K562 (cell line): Measurements from ENCODE around the gene AHCYL1. TPM values are rescaled to one million over a fixed set of nuclear protein-coding genes. Genes with fewer than 3 reads are reported as not detected.

Experiments used
- ATAC-seq: fragments of 200-7000 bp; cut with Tn5 transposase; 3 replicates; pipeline ENCODE4 v1.9.1; 2020; ENCODE audit warnings: moderate library complexity
- BruUV-seq: library from RNA; stranded (reverse); fragments of 400-500 nt; replicated peaks from 2 replicates; lab custom pipeline; 2021; lab: Mats Ljungman, UMichigan
- CTCF ChIA-PET: fragments of 300-600 bp; formaldehyde crosslinking; extraction: SDS; loops from one replicate; lab custom pipeline; 2021; ENCODE audit warnings: low intra/inter-chr PET ratio; lab: Yijun Ruan, JAX
- POLR2A ChIA-PET: fragments of 300-600, 350-650 bp; sonication (Branson Sonifier 250); formaldehyde crosslinking; extraction: SDS; loops from one replicate; lab custom pipeline; 2021; ENCODE audit warnings: antibody characterized with exemption, inconsistent platforms; lab: Yijun Ruan, JAX
- DNase-seq, 4 experiments: peaks; one replicate each; pipeline versions ENCODE4 v3.0.0 to v3.0.0-alpha.2; 2011 to 2018; ENCODE audit warnings: low spot score in 3 of 4, mixed read lengths in 3 of 4; ENCODE audit errors: extremely low read depth in 1 of 4
- FAIRE-seq: peaks from 2 replicates; lab custom pipeline; 2011; peaks lifted over from hg19 to GRCh38; lab: Jason Lieb, UNC
- H2AFZ ChIP-seq: 2 replicates; pipeline ENCODE4 v1.6.0; 2011; ENCODE audit warnings: low read depth, low read length, control low read depth, inconsistent platforms
- H3K27ac ChIP-seq: fragments of 200-600 bp; 3 replicates; pipeline ENCODE4 v1.8.0; 2011; ENCODE audit warnings: low read depth, mild to moderate bottlenecking, control low read depth, inconsistent platforms, low read length, moderate library complexity, mixed read lengths; ENCODE audit errors: extremely low read depth
- H3K27me3 ChIP-seq, 2 experiments: fragments of 300-600 bp in 1 of 2; 2 replicates in 1 of 2; 3 replicates in 1 of 2; pipeline versions ENCODE4 v1.6.0 to v1.8.0; 2011; ENCODE audit warnings: inconsistent platforms in 2 of 2, low read length in 2 of 2, mild to moderate bottlenecking in 1 of 2, mixed read lengths in 1 of 2, moderate library complexity in 1 of 2; ENCODE audit not compliant: control insufficient read depth in 2 of 2, insufficient read depth in 2 of 2
- H3K36me3 ChIP-seq: fragments of 300-600 bp; 3 replicates; pipeline ENCODE4 v1.8.0; 2011; ENCODE audit warnings: mild to moderate bottlenecking, low read length, inconsistent platforms; ENCODE audit not compliant: control insufficient read depth, insufficient read depth
- H3K4me1 ChIP-seq, 2 experiments: fragments of 200-600 bp in 1 of 2; replicated peaks in 1 of 2; 2 replicates in 1 of 2; 3 replicates in 1 of 2; pipeline versions ENCODE4 v1.5.1 to v1.8.0; 2011; ENCODE audit warnings: inconsistent platforms in 2 of 2, low read length in 2 of 2, mild to moderate bottlenecking in 1 of 2, mixed read lengths in 1 of 2, moderate library complexity in 1 of 2; ENCODE audit not compliant: control insufficient read depth in 2 of 2, insufficient read depth in 2 of 2
- H3K4me2 ChIP-seq: 2 replicates; pipeline ENCODE4 v1.6.1; 2011; ENCODE audit warnings: low read length, control low read depth, inconsistent platforms, mixed read lengths; ENCODE audit not compliant: insufficient read depth
- H3K4me3 ChIP-seq: fragments of 200-600 bp; sonication (generic), shearing (Covaris generic); 2 replicates; pipeline ENCODE4 v1.5.1; 2016; ENCODE audit warnings: control low read depth, inconsistent platforms
- H3K79me2 ChIP-seq: fragments of 200-600 bp; 3 replicates; pipeline ENCODE4 v1.8.0; 2011; ENCODE audit warnings: low read length, inconsistent platforms; ENCODE audit not compliant: control insufficient read depth, insufficient read depth
- H3K9ac ChIP-seq, 2 experiments: 2 replicates each; pipeline versions ENCODE4 v1.6.0 to v1.6.1; 2011; ENCODE audit warnings: low read depth in 2 of 2, low read length in 2 of 2, control low read depth in 1 of 2, inconsistent platforms in 1 of 2, mild to moderate bottlenecking in 1 of 2, mixed read lengths in 1 of 2; ENCODE audit not compliant: insufficient read depth in 1 of 2
- H3K9me1 ChIP-seq: one replicate; pipeline ENCODE4 v1.6.0; 2011; ENCODE audit warnings: inconsistent platforms, mild to moderate bottlenecking, low read length, moderate library complexity; ENCODE audit not compliant: control insufficient read depth, insufficient read depth
- H3K9me3 ChIP-seq: replicated peaks from 2 replicates; pipeline ENCODE4 v1.5.1; 2011; ENCODE audit warnings: low read depth, low read length, inconsistent platforms; ENCODE audit not compliant: control insufficient read depth, insufficient read depth
- H4K20me1 ChIP-seq: replicated peaks from 2 replicates; pipeline ENCODE4 v1.6.1; 2011; ENCODE audit warnings: low read length, inconsistent platforms, mixed read lengths; ENCODE audit not compliant: control insufficient read depth, insufficient read depth
- ETV5 ChIP-seq: sonication (generic); formaldehyde crosslinking; IDR thresholded peaks from 2 replicates; pipeline ENCODE4 v1.4.0; 2020; ENCODE audit warnings: low read depth, mild to moderate bottlenecking, missing genetic modification reagents
- FOXM1 ChIP-seq, 2 experiments: fragments of 450-650 bp in 1 of 2; sonication (generic) in 1 of 2; formaldehyde crosslinking in 1 of 2; IDR thresholded peaks; 2 replicates each; pipeline versions ENCODE4 v1.6.1 to v1.9.0; 2017 to 2022; ENCODE audit warnings: low read depth in 2 of 2, mild to moderate bottlenecking in 2 of 2, missing genetic modification reagents in 1 of 2, moderate library complexity in 1 of 2
- HCFC1 ChIP-seq: IDR thresholded peaks from 2 replicates; pipeline ENCODE4 v1.6.1; 2012; ENCODE audit warnings: low read depth, low read length, improper control_type of control experiment
- HDAC2 ChIP-seq: fragments of 450-650 bp; IDR thresholded peaks from 2 replicates; pipeline ENCODE4 v1.6.1; 2016; ENCODE audit warnings: mild to moderate bottlenecking
- KLF13 ChIP-seq: fragments of 450-650 bp; IDR thresholded peaks from 2 replicates; pipeline ENCODE4 v1.6.1; 2016; ENCODE audit warnings: missing genetic modification characterization, low read depth, mild to moderate bottlenecking, missing compliant biosample characterization, moderate library complexity, borderline replicate concordance
- POLR2A ChIP-seq: fragments of 450-650 bp; conservative IDR thresholded peaks from 2 replicates; pipeline ENCODE4 v1.6.1; 2016
- POU5F1 ChIP-seq: fragments of 150-350 bp; IDR thresholded peaks from 2 replicates; pipeline ENCODE4 v1.6.1; 2014; ENCODE audit warnings: borderline replicate concordance, low read length, low read depth, mild to moderate bottlenecking; ENCODE audit not compliant: partially characterized antibody
- SMARCC2 ChIP-seq: fragments of 450-650 bp; IDR thresholded peaks from 2 replicates; pipeline ENCODE4 v1.6.1; 2017; ENCODE audit warnings: antibody characterized with exemption, moderate library complexity, mild to moderate bottlenecking, low read depth
- ZBTB7A ChIP-seq: IDR thresholded peaks from 2 replicates; pipeline ENCODE4 v1.6.1; 2011; ENCODE audit warnings: low read depth, mild to moderate bottlenecking, low read length, moderate library complexity, borderline replicate concordance; ENCODE audit not compliant: control insufficient read depth
- ZFP1 ChIP-seq: fragments of 450-650 bp; formaldehyde crosslinking; IDR thresholded peaks from 2 replicates; pipeline ENCODE4 v1.4.0; 2020; ENCODE audit warnings: mild to moderate bottlenecking, mixed read lengths
- ZNF707 ChIP-seq: fragments of 250-450 bp; sonication (Bioruptor Pico); conservative IDR thresholded peaks from 2 replicates; pipeline ENCODE4 v1.8.0; 2022; ENCODE audit warnings: inconsistent platforms, mild to moderate bottlenecking, moderate library complexity
- WGBS: fragments of 100-300 bp; shearing (Covaris generic); methylation state at CpG from one replicate; pipeline ENCODE4 v1.1.6; 2016; ENCODE audit warnings: low coverage, mixed read lengths; ENCODE audit not compliant: insufficient coverage; ENCODE audit errors: missing lambda C conversion rate; 5-methylcytosine and 5-hydroxymethylcytosine counted together
- in situ Hi-C: fragments of 300-500 bp; cut with MboI; formaldehyde crosslinking; loops from 4 replicates; pipeline ENCODE4 v1.15.0; 2018; ENCODE audit warnings: inconsistent platforms, mixed read lengths
- intact Hi-C: fragments of 100-400 bp; cut with micrococcal nuclease; formaldehyde crosslinking; loops from 2 replicates; pipeline ENCODE4 v1.14.2; 2022
- polyA plus RNA-seq, 8 experiments: library from polyadenylated mRNA; depleted of rRNA in 4 of 8; stranded (reverse) in 5 of 8; unstranded in 3 of 8; fragments of >200 nt; fragmentation: Nextera tagmentation in 2 of 8; fragmentation: Illumina TruSeq in 1 of 8; extraction: Ambion mirVana in 2 of 8; extraction: Trizol in 1 of 8; gene quantifications; 2 replicates each; pipeline versions ENCODE4 v1.2.1 to v1.2.3, GENCODE V29; 2011 to 2014; ENCODE audit warnings: inconsistent platforms in 1 of 8, missing spikeins in 1 of 8
- total RNA-seq, 7 experiments: library from RNA; depleted of rRNA in 6 of 7; stranded (reverse); fragments of >200 nt in 6 of 7; fragmentation: Illumina TruSeq in 2 of 7; extraction: Trizol in 2 of 7; gene quantifications; 2 replicates each; pipeline versions ENCODE4 v1.2.1 to v1.2.3, GENCODE V29; 2011 to 2021; ENCODE audit warnings: low replicate concordance in 1 of 7
- TF ChIP-seq, protein P1 (sequence below), 2 experiments: IDR thresholded peaks; 2 replicates each; pipeline ENCODE4 v1.6.1; 2012; ENCODE audit warnings: improper control_type of control experiment in 2 of 2, low read depth in 2 of 2, low read length in 2 of 2, borderline replicate concordance in 1 of 2
- TF ChIP-seq, protein P2 (sequence below): fragments of 450-650 bp; formaldehyde crosslinking; IDR thresholded peaks from 2 replicates; pipeline ENCODE4 v1.4.0; 2020; ENCODE audit warnings: mild to moderate bottlenecking

Gene AHCYL1
- total and polyA plus RNA-seq, 9 of the 15 experiments (the other 6 are each of a cell fraction or from before 2014, with no cell fraction given): 27.3 to 118 (median 44.5) TPM

DNA sequence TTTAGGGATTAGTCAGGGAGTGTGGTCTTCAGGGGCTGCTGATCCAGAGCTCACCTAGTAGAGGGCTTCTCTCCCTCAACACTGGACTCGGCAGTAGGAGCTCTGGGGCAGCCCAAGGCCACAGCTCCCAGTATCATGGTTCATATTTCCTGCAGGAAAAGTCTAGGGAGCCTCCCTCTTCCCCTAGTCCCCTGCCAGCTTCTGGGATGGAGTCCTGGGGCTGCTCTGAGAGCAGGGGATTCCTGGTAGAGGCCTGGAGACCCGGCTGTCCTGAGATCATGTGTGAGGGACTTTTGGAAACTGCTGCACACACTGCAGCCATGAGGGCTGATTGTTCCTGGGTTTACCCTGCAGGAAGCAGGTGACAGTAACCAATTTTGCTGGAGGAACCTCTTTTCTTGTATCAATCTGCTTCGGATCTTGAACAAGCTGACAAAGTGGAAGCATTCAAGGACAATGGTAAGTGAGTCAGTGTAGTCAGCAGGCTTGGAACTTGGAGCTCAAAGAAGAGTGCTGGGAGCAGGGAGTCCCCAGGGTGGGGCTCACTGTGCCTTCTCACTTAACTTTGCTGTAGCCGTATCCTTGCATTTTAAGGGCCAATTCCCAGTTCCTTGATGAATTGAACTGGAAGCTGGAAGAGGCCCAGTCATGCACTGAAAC, 66.2 kb downstream of the AHCYL1 start (continued):
- TF ChIP-seq HDAC2 (no peak), SMARCC2 (no peak), POLR2A (no peak), ZNF707 (no peak)
- TF ChIP-seq, protein P1, sequence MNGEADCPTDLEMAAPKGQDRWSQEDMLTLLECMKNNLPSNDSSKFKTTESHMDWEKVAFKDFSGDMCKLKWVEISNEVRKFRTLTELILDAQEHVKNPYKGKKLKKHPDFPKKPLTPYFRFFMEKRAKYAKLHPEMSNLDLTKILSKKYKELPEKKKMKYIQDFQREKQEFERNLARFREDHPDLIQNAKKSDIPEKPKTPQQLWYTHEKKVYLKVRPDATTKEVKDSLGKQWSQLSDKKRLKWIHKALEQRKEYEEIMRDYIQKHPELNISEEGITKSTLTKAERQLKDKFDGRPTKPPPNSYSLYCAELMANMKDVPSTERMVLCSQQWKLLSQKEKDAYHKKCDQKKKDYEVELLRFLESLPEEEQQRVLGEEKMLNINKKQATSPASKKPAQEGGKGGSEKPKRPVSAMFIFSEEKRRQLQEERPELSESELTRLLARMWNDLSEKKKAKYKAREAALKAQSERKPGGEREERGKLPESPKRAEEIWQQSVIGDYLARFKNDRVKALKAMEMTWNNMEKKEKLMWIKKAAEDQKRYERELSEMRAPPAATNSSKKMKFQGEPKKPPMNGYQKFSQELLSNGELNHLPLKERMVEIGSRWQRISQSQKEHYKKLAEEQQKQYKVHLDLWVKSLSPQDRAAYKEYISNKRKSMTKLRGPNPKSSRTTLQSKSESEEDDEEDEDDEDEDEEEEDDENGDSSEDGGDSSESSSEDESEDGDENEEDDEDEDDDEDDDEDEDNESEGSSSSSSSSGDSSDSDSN (IDR thresholded peaks at IDR 0.05; ENCODE audit: borderline replicate concordance in 1 of 2, low read depth in 2 of 2, low read length in 2 of 2): no peak

DNA sequence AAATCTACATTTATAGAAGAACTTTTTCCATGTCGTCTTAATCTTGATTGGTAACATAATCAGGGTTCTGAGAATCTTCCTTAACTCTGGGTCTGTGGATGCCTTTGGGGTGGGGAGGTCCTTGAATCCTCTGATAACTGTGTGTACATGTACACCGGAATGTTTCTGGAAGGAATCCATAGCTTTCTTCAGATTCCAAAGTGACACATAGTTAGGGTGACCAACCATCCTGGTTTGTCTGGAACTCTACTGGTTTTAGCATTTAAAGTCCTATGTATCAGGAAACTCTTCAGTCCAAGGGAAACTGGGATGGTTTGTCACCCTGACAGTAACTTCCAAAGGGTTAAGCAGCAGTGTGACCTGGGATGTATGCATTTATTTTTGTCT, 66.7 kb downstream of the AHCYL1 start:
- BruUV-seq: no TSS peak
- Histone ChIP-seq H3K4me1 (no peaks in the 10 kb centered on the region), H3K27me3 (no peaks in the 10 kb centered on the region), H3K9me1 (no peaks in the 10 kb centered on the region), H4K20me1 (peaks cover 16% of the 10 kb centered on the region), H3K9me3 (no peaks in the 10 kb centered on the region), H2AFZ (no peak overlapping the region), H3K4me2 (no peak overlapping the region), H3K36me3 (peaks cover 98% of the 10 kb centered on the region), H3K9ac (no peak overlapping the region), H3K27ac (no peak overlapping the region), H3K4me3 (no peak overlapping the region), H3K79me2 (no peaks in the 10 kb centered on the region)
- ChIA-PET POLR2A (interaction anchor here (0.6 to 18.1 kb wide), 9 partner anchors 9 to 699 kb away, joined by 3 to 200 read pairs (median 5); partner anchors contain the start of gene STRIP1), CTCF (interaction anchor here (1.3 kb wide), 1 partner anchor 9 kb away, joined by 3 read pairs; no protein-coding TSS in a partner anchor)
- no peak for FAIRE-seq
- TF ChIP-seq KLF13 (tag) (no peak), ZFP1 (CRISPR knock-in tag) (no peak), FOXM1 (IDR thresholded peaks at IDR 0.05; ENCODE audit: low read depth) (no peak), FOXM1 (CRISPR knock-in tag; IDR thresholded peaks at IDR 0.05; ENCODE audit: low read depth) (no peak), POU5F1 (no peak), ETV5 (CRISPR knock-in tag) (no peak), ZBTB7A (no peak), HCFC1 (no peak)
- TF ChIP-seq, protein P2, sequence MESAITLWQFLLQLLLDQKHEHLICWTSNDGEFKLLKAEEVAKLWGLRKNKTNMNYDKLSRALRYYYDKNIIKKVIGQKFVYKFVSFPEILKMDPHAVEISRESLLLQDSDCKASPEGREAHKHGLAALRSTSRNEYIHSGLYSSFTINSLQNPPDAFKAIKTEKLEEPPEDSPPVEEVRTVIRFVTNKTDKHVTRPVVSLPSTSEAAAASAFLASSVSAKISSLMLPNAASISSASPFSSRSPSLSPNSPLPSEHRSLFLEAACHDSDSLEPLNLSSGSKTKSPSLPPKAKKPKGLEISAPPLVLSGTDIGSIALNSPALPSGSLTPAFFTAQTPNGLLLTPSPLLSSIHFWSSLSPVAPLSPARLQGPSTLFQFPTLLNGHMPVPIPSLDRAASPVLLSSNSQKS (CRISPR knock-in tag): no peak
- in situ Hi-C loops: loop anchor here (5.0 kb wide), 1 partner anchor 56 kb away; no protein-coding TSS in a partner anchor
- 75% methylated on average over 2 of the region's 2 CpGs for whole genome bisulfite sequencing
- DNase-seq: no peak
- intact Hi-C loops: loop anchor here (10.0 kb wide), 1 partner anchor 414 kb away; no protein-coding TSS in a partner anchor
- no peak for ATAC-seq
